Vagina (tissue), 2 donors: Measurements from ENCODE around the gene CACNA1C.

ENCODE experiments used
- CTCF ChIP-seq, 3 experiments: fragments of 450-650 bp in 2 of 3; fragments of 200-600 bp in 1 of 3; sonication (generic) in 1 of 3; IDR thresholded peaks; one replicate each; pipeline ENCODE4 v1.5.1; 2017 to 2019; ENCODE audit warnings: antibody characterized with exemption in 3 of 3, mild to moderate bottlenecking in 2 of 3, moderate library complexity in 2 of 3
- POLR2AphosphoS5 ChIP-seq, 2 donors: sonication (generic); formaldehyde crosslinking; IDR thresholded peaks; one replicate each; pipeline ENCODE4 v1.9.0; 2017; ENCODE audit warnings: antibody characterized with exemption in 2 of 2, mild to moderate bottlenecking in 2 of 2, low read depth in 1 of 2; ENCODE audit not compliant: insufficient read depth in 1 of 2

- TF ChIP-seq CTCF (IDR thresholded peaks at IDR 0.05) (no peak), POLR2AphosphoS5 (IDR thresholded peaks at IDR 0.05; ENCODE audit: insufficient read depth in 1 of 2, low read depth in 1 of 2) (no peak)
These were observed 400.9 kb downstream of the CACNA1C start for GRCh38 chr12:2453761-2454090.
